IPS-11a (cell line): Measurements from ENCODE around the gene GPANK1.

Source experiments
- H3K4me3 ChIP-seq: one replicate; pipeline ENCODE4 v1.5.1; 2013; ENCODE audit warnings: low read depth, low read length, control low read depth

The GPANK1 gene

GRCh38 chr6:31663961-31664789 is 622 bp downstream of the GPANK1 start:
- peak overlapping the region; percentile 94 for H3K4me3 ChIP-seq

- no peak overlapping the region for H3K4me3 ChIP-seq
Observed at GRCh38 chr6:31663126-31663960, 1.5 kb downstream of the GPANK1 start.

GRCh38 chr6:31662124-31662723 is 2.6 kb downstream of the GPANK1 start:
- no peak overlapping the region for H3K4me3 ChIP-seq

GRCh38 chr6:31661262-31662123 is 3.3 kb downstream of the GPANK1 start:
- H3K4me3 ChIP-seq = no peak overlapping the region

GRCh38 chr6:31660381-31661261 is 4.2 kb downstream of the GPANK1 start, which contains the start of gene C6orf47:
TSS of gene C6orf47 (minus strand) at chr6:31660778. CDS start at chr6:31659947, 831 bp downstream.
- H3K4me3 ChIP-seq = peak within 1 kb of the TSS; percentile 78

GRCh38 chr6:31659649-31660380 is 5.0 kb downstream of the GPANK1 start:
- H3K4me3 ChIP-seq = peak overlapping the region; percentile 78

GRCh38 chr6:31658983-31659648 is 5.7 kb downstream of the GPANK1 start:
- H3K4me3 ChIP-seq = no peak overlapping the region

- no peak overlapping the region for H3K4me3 ChIP-seq
Observed at GRCh38 chr6:31658158-31658688, 6.6 kb downstream of the GPANK1 start.

- no peak overlapping the region for H3K4me3 ChIP-seq
Observed at GRCh38 chr6:31657406-31658157, 7.2 kb downstream of the GPANK1 start.

- no peak within 1 kb of the TSS for H3K4me3 ChIP-seq
Observed at GRCh38 chr6:31655349-31656237, 9.2 kb downstream of the GPANK1 start, which contains the start of gene APOM. TSS of gene APOM (plus strand) at chr6:31655894. CDS start at chr6:31655967, 73 bp downstream.

- H3K4me3 ChIP-seq = no peak overlapping the region
Observed at GRCh38 chr6:31654574-31655348, 10.0 kb downstream of the GPANK1 start.

- H3K4me3 ChIP-seq = peak overlapping the region; percentile 96
Observed at GRCh38 chr6:31652925-31653724, 11.7 kb downstream of the GPANK1 start.

GRCh38 chr6:31651602-31652191 is 13.1 kb downstream of the GPANK1 start:
- peak overlapping the region; percentile 96 for H3K4me3 ChIP-seq

GRCh38 chr6:31645325-31645724 is 19.5 kb downstream of the GPANK1 start:
- no peak overlapping the region for H3K4me3 ChIP-seq
